ENCODE measurements around the gene FAIM2.
A peak's percentile ranks its signal among the peaks of the same experiment; 100 is the strongest.
"Not testable (repeated sequence)": the region's sequence is repeated elsewhere in the genome, so short reads cannot be mapped to it uniquely, and the experiment has no call there.

The FAIM2 gene

GRCh38 chr12:49864798-49865090 lies 39.0 kb downstream of the FAIM2 start:
- DNase-seq (ENCODE audit: low read depth in 2 of 2), result no peak

GRCh38 chr12:49863946-49864797 lies 39.5 kb downstream of the FAIM2 start:
- no peak for DNase-seq (ENCODE audit: low read depth in 2 of 2)

GRCh38 chr12:49860921-49861320 lies 42.8 kb downstream of the FAIM2 start:
- not testable (repeated sequence) for DNase-seq (ENCODE audit: low read depth in 2 of 2)

- not testable (repeated sequence) for DNase-seq (ENCODE audit: low read depth in 2 of 2)
These were observed 47.8 kb downstream of the FAIM2 start for GRCh38 chr12:49855890-49856289.

GRCh38 chr12:49854976-49855375 lies 48.7 kb downstream of the FAIM2 start:
- DNase-seq (ENCODE audit: low read depth in 2 of 2), result no peak

- no peak for DNase-seq (ENCODE audit: low read depth in 2 of 2)
These were observed 50.0 kb downstream of the FAIM2 start for GRCh38 chr12:49853671-49854070.

GRCh38 chr12:49847161-49847560 lies 56.5 kb downstream of the FAIM2 start:
- no peak for DNase-seq (ENCODE audit: low read depth in 2 of 2)

GRCh38 chr12:49846032-49846431 lies 57.7 kb downstream of the FAIM2 start:
- no peak for DNase-seq (ENCODE audit: low read depth in 2 of 2)

- no peak for DNase-seq (ENCODE audit: low read depth in 2 of 2)
These were observed 59.7 kb downstream of the FAIM2 start for GRCh38 chr12:49843876-49844437.

- no peak for DNase-seq (ENCODE audit: low read depth in 2 of 2)
These were observed 60.3 kb downstream of the FAIM2 start for GRCh38 chr12:49843411-49843810.

- peak; percentile 67 to 74 for DNase-seq (ENCODE audit: low read depth in 2 of 2)
These were observed 61.0 kb downstream of the FAIM2 start, which contains the start of gene BCDIN3D for GRCh38 chr12:49842519-49843352. Gene BCDIN3D (minus strand): TSS chr12:49843106. CDS start chr12:49843087, 19 bp downstream.

GRCh38 chr12:49838973-49839633 lies 64.6 kb downstream of the FAIM2 start:
- no peak for DNase-seq (ENCODE audit: low read depth in 2 of 2)

- peak; percentile 66 to 70 for DNase-seq (ENCODE audit: low read depth in 2 of 2)
These were observed 70.8 kb downstream of the FAIM2 start for GRCh38 chr12:49832836-49833421.

- DNase-seq (ENCODE audit: low read depth in 2 of 2), result no peak
These were observed 72.0 kb downstream of the FAIM2 start for GRCh38 chr12:49831717-49832116.

GRCh38 chr12:49828133-49829091 lies 75.3 kb downstream of the FAIM2 start, which contains the start of gene NCKAP5L:
Gene NCKAP5L (minus strand): TSS chr12:49828413. CDS start chr12:49804044, 24,369 bp downstream.
- peak; percentile 93 for DNase-seq (ENCODE audit: low read depth in 2 of 2)

GRCh38 chr12:49827401-49828099 lies 76.2 kb downstream of the FAIM2 start:
- DNase-seq (ENCODE audit: low read depth in 2 of 2), result no peak

GRCh38 chr12:49827051-49827400 lies 76.7 kb downstream of the FAIM2 start:
- DNase-seq (ENCODE audit: low read depth in 2 of 2), result no peak

- no peak for DNase-seq (ENCODE audit: low read depth in 2 of 2)
These were observed 77.7 kb downstream of the FAIM2 start for GRCh38 chr12:49825971-49826421.

- no peak for DNase-seq (ENCODE audit: low read depth in 2 of 2)
These were observed 78.2 kb downstream of the FAIM2 start for GRCh38 chr12:49825360-49825970.

All from fibroblast of skin of left biceps (primary cell).